CD14-positive monocyte (primary cell): ENCODE results near the gene RPS6KL1. TPM values are rescaled to one million over a fixed set of nuclear protein-coding genes. Genes with fewer than 3 reads are reported as not detected.

Experiments used
- DNase-seq, 3 donors: peaks; one replicate each; pipeline ENCODE4 v3.0.0-alpha.2; 2011 to 2022
- H2AFZ ChIP-seq: 2 replicates; pipeline ENCODE4 v1.6.0; 2012; ENCODE audit warnings: mild to moderate bottlenecking, low read depth, low read length, inconsistent platforms; ENCODE audit not compliant: insufficient read depth, poor library complexity, severe bottlenecking
- H3K27ac ChIP-seq, 2 donors: 1 replicate in 1 of 2; 2 replicates in 1 of 2; pipeline ENCODE4 v1.5.1; 2012 to 2013; ENCODE audit warnings: low read length in 2 of 2, control low read depth in 1 of 2, inconsistent platforms in 1 of 2, low read depth in 1 of 2, mild to moderate bottlenecking in 1 of 2
- H3K27me3 ChIP-seq, 2 donors: one replicate each; pipeline versions ENCODE4 v1.6.0 to v1.6.1; 2011 to 2013; ENCODE audit warnings: low read length in 2 of 2; ENCODE audit not compliant: control insufficient read depth in 2 of 2, insufficient read depth in 2 of 2
- H3K36me3 ChIP-seq, 2 donors: replicated peaks in 1 of 2; 1 replicate in 1 of 2; 2 replicates in 1 of 2; pipeline versions ENCODE4 v1.5.1 to v1.6.1; 2012 to 2013; ENCODE audit warnings: low read length in 2 of 2, control low read depth in 1 of 2, inconsistent platforms in 1 of 2, mild to moderate bottlenecking in 1 of 2; ENCODE audit not compliant: insufficient read depth in 2 of 2, control insufficient read depth in 1 of 2
- H3K4me1 ChIP-seq, 2 donors: 1 replicate in 1 of 2; 2 replicates in 1 of 2; pipeline versions ENCODE4 v1.5.1 to v1.6.1; 2012 to 2013; ENCODE audit warnings: low read length in 2 of 2, control low read depth in 1 of 2, inconsistent platforms in 1 of 2, mild to moderate bottlenecking in 1 of 2, moderate library complexity in 1 of 2; ENCODE audit not compliant: insufficient read depth in 2 of 2, control insufficient read depth in 1 of 2
- H3K4me2 ChIP-seq: replicated peaks from 2 replicates; pipeline ENCODE3; 2012; ENCODE audit warnings: low read length, moderate library complexity, mild to moderate bottlenecking; ENCODE audit not compliant: poor library complexity, severe bottlenecking; ENCODE audit errors: extremely low read depth
- H3K4me3 ChIP-seq, 3 experiments: fragments of 200-600 bp in 1 of 3; sonication (generic) in 1 of 3; replicated peaks in 1 of 3; 1 replicate in 2 of 3; 2 replicates in 1 of 3; pipeline ENCODE4 v1.5.1; 2011 to 2013; ENCODE audit warnings: low read length in 3 of 3, mild to moderate bottlenecking in 3 of 3, control low read depth in 2 of 3, low read depth in 2 of 3, inconsistent platforms in 1 of 3, moderate library complexity in 1 of 3
- H3K79me2 ChIP-seq: 2 replicates; pipeline ENCODE4 v1.6.0; 2012; ENCODE audit warnings: mild to moderate bottlenecking, control low read depth, inconsistent platforms, low read length, moderate library complexity; ENCODE audit not compliant: insufficient read depth
- H3K9ac ChIP-seq: 2 replicates; pipeline ENCODE4 v1.6.0; 2017; ENCODE audit warnings: low read length, mild to moderate bottlenecking; ENCODE audit not compliant: insufficient read depth, poor library complexity, severe bottlenecking
- H3K9me3 ChIP-seq, 2 donors: replicated peaks in 1 of 2; 1 replicate in 1 of 2; 2 replicates in 1 of 2; pipeline versions ENCODE4 v1.5.1 to v1.6.1; 2012 to 2013; ENCODE audit warnings: low read length in 2 of 2, control low read depth in 1 of 2; ENCODE audit not compliant: control insufficient read depth in 1 of 2, insufficient read depth in 1 of 2
- H4K20me1 ChIP-seq: 2 replicates; pipeline ENCODE4 v1.6.0; 2012; ENCODE audit warnings: mild to moderate bottlenecking, low read length, control low read depth, moderate library complexity; ENCODE audit not compliant: insufficient read depth
- H3K27ac Mint-ChIP-seq, 7 donors: one replicate each; pipeline ENCODE4 v1.8.0; 2020; ENCODE audit warnings: mild to moderate bottlenecking in 7 of 7, mixed read lengths in 7 of 7, moderate library complexity in 6 of 7, inconsistent platforms in 2 of 7
- H3K27me3 Mint-ChIP-seq, 3 donors: one replicate each; pipeline ENCODE4 v1.8.0; 2021 to 2022; ENCODE audit warnings: low read depth in 3 of 3, mild to moderate bottlenecking in 3 of 3, mixed read lengths in 3 of 3, moderate library complexity in 3 of 3, inconsistent platforms in 1 of 3
- H3K36me3 Mint-ChIP-seq, 2 donors: one replicate each; pipeline ENCODE4 v1.8.0; 2020; ENCODE audit warnings: mixed read lengths in 2 of 2, inconsistent platforms in 1 of 2, mild to moderate bottlenecking in 1 of 2
- H3K4me1 Mint-ChIP-seq: one replicate; pipeline ENCODE4 v1.8.0; 2020; ENCODE audit warnings: mild to moderate bottlenecking, mixed read lengths
- H3K4me3 Mint-ChIP-seq, 2 donors: one replicate each; pipeline ENCODE4 v1.8.0; 2020; ENCODE audit warnings: mild to moderate bottlenecking in 2 of 2, mixed read lengths in 2 of 2, moderate library complexity in 1 of 2
- H3K9me3 Mint-ChIP-seq, 7 donors: one replicate each; pipeline ENCODE4 v1.8.0; 2020 to 2022; ENCODE audit warnings: mixed read lengths in 7 of 7, mild to moderate bottlenecking in 6 of 7, moderate library complexity in 6 of 7, inconsistent platforms in 2 of 7
- WGBS: methylation state at CpG from one replicate; pipeline ENCODE4 v1.1.5; 2013; ENCODE audit warnings: missing lambda C conversion rate; ENCODE audit not compliant: insufficient coverage; 5-methylcytosine and 5-hydroxymethylcytosine counted together
- intact Hi-C, 2 donors: fragments of 100-400 bp; cut with micrococcal nuclease; formaldehyde crosslinking; loops; one replicate each; pipeline versions ENCODE4 v1.15.0 to v1.15.1; 2023
- polyA plus RNA-seq, 3 donors: library from polyadenylated mRNA; depleted of rRNA in 1 of 3; unstranded in 2 of 3; stranded (reverse) in 1 of 3; fragments of 300-500 nt in 2 of 3; fragments of >200 nt in 1 of 3; fragmentation: Illumina TruSeq in 2 of 3; gene quantifications; 1 replicate in 2 of 3; 2 replicates in 1 of 3; pipeline ENCODE4 v1.2.3, GENCODE V29; 2012 to 2021
- TF ChIP-seq, protein P1 (sequence below): fragments of 200-600 bp; IDR thresholded peaks from one replicate; pipeline ENCODE4 v1.8.0; 2022; ENCODE audit warnings: antibody characterized with exemption, mild to moderate bottlenecking

The RPS6KL1 gene
- polyA plus RNA-seq, 3 donors, result 0.13 TPM; not detected in 2

DNA sequence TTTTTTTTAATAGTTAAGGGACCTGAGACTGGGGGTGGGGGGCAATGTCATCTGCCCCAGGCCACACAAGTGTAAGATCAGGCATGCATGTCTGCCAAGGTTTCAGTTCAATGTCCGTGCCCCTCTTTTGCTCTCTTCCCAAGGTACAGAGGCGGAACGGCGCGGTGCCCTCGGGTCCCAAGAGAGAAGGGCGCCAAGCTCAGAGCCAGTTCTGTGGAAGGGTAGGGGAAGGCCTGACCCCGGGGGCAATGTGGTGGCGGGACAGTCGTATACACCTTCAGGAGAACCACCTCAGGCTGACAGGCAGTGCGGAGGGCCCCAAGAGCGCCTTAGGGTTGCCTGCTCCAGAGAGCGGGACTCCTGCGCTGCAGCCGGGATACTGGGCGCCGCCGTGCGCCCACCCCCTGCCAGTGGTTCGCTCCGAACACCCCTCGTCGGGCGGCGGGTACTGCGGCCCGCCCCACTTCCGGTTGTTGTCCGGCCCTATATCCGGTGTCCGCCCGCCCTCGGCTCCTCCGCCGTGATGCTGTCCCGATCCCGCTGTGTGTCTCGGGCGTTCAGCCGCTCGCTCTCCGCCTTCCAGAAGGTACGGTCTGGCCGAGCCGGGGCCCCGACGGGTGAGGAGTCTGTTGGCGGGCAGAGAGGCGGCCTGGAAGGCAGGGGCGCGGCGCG lies 41.5 kb downstream of the RPS6KL1 start, which contains the start of gene DLST:
Gene DLST (plus strand): TSS at position 486 of the 672 bp plus-strand sequence. CDS start 38 bp downstream, at position 524.
- H3K4me1 Mint-ChIP-seq, result peaks cover 46% of the 10 kb centered on the region
- peak within 1 kb of the TSS; percentile 99 for H3K4me2 ChIP-seq
- peak within 1 kb of the TSS; percentile 86 to 91 (median 89) for H3K4me3 ChIP-seq
- no peaks in the 10 kb centered on the region for H3K9me3 Mint-ChIP-seq
- peak within 1 kb of the TSS; percentile 87 to 92 for H3K27ac ChIP-seq
- peaks cover 12 to 26% of the 10 kb centered on the region in 2 donors for H3K36me3 ChIP-seq
- H3K27me3 ChIP-seq, result no peaks in the 10 kb centered on the region
- peaks cover 14 to 22% of the 10 kb centered on the region in 2 donors for H3K36me3 Mint-ChIP-seq
- peak within 1 kb of the TSS; percentile 99 to 100 for H3K4me3 Mint-ChIP-seq
- H3K9me3 ChIP-seq, result no peaks in the 10 kb centered on the region
- TF ChIP-seq, protein P1, sequence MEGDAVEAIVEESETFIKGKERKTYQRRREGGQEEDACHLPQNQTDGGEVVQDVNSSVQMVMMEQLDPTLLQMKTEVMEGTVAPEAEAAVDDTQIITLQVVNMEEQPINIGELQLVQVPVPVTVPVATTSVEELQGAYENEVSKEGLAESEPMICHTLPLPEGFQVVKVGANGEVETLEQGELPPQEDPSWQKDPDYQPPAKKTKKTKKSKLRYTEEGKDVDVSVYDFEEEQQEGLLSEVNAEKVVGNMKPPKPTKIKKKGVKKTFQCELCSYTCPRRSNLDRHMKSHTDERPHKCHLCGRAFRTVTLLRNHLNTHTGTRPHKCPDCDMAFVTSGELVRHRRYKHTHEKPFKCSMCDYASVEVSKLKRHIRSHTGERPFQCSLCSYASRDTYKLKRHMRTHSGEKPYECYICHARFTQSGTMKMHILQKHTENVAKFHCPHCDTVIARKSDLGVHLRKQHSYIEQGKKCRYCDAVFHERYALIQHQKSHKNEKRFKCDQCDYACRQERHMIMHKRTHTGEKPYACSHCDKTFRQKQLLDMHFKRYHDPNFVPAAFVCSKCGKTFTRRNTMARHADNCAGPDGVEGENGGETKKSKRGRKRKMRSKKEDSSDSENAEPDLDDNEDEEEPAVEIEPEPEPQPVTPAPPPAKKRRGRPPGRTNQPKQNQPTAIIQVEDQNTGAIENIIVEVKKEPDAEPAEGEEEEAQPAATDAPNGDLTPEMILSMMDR, result no peak
- peaks cover 43% of the 10 kb centered on the region for H4K20me1 ChIP-seq
- intact Hi-C loops, result no loop called here
- H3K9ac ChIP-seq, result peak within 1 kb of the TSS; percentile 95
- WGBS, result under 1% methylated on average over 51 of the region's 53 CpGs
- peaks cover 25 to 34% of the 10 kb centered on the region in 2 donors for H3K4me1 ChIP-seq
- peak; percentile 79 to 85 (median 84) for DNase-seq
- H2AFZ ChIP-seq, result peak within 1 kb of the TSS; percentile 100
- H3K27me3 Mint-ChIP-seq, result peaks cover 0 to under 1% (median 0%) of the 10 kb centered on the region in 3 donors
- peak within 1 kb of the TSS; percentile 98 to 100 (median 99) for H3K27ac Mint-ChIP-seq
- H3K79me2 ChIP-seq, result peaks cover 53% of the 10 kb centered on the region

DNA sequence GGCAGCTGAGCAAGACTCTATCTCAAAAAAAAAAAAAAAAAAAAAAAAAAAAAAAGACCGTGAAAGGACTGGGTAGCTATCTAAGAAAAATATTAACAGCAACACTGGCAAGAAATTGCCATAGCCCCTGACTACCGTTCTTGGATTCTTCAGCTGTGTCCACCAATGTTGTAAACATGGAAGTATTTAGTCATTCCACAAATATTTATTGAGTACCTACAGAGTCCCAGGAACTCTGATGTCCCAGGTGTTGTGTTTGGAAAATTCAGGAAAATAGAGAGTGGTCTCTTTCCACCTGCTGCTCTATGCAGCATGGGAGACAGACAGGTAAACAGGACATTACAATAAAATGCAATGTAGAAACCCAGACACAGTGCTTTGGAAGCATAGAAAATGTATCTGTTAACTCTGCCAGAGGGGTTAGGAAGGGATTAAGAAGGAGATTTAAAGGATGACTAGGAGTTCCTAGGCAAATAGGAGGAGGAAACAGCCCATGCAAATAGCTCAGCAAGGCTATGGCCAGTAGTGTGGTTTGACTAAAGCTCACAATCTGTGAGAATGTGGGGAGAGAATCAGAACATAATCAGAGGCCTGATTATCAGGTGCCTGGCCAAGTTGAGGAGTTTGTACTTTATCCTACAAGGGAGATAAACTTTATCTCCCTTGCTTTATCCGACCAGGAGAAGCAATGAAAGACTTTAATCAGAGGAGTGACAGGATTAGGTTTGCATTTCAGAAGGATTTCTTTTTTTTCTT lies 43.5 kb downstream of the RPS6KL1 start:
- H3K9me3 ChIP-seq, result no peaks in the 10 kb centered on the region
- H3K79me2 ChIP-seq, result peaks cover 34% of the 10 kb centered on the region
- no peak overlapping the region for H2AFZ ChIP-seq
- no peak overlapping the region for H3K27ac Mint-ChIP-seq
- H3K4me1 ChIP-seq, result peaks cover 35 to 47% of the 10 kb centered on the region in 2 donors
- no CpG with 5 or more reads among the region's 3 CpGs for WGBS
- H3K36me3 Mint-ChIP-seq, result peaks cover 0 to 5% of the 10 kb centered on the region in 2 donors
- H4K20me1 ChIP-seq, result peaks cover 23% of the 10 kb centered on the region
- intact Hi-C loops, result no loop called here
- DNase-seq, result no peak
- H3K4me1 Mint-ChIP-seq, result peaks cover 47% of the 10 kb centered on the region
- TF ChIP-seq, protein P1, result no peak
- no peaks in the 10 kb centered on the region for H3K9me3 Mint-ChIP-seq
- H3K4me3 ChIP-seq, result no peak overlapping the region
- H3K27ac ChIP-seq, result no peak overlapping the region
- peaks cover 3 to 7% of the 10 kb centered on the region in 2 donors for H3K36me3 ChIP-seq
- H3K4me3 Mint-ChIP-seq, result no peak overlapping the region
- no peaks in the 10 kb centered on the region for H3K27me3 ChIP-seq
- no peak overlapping the region for H3K4me2 ChIP-seq
- peaks cover 0 to 1% (median 0%) of the 10 kb centered on the region in 3 donors for H3K27me3 Mint-ChIP-seq
- H3K9ac ChIP-seq, result no peak overlapping the region
